Astrocyte of the spinal cord (primary cell): Measurements from ENCODE around the gene CYP3A5.

Source experiments
- DNase-seq: peaks from one replicate; pipeline ENCODE4 v3.0.0; 2011; ENCODE audit warnings: low read depth, low spot score
- H3K4me3 ChIP-seq: 2 replicates; pipeline ENCODE4 v1.5.1; 2011; ENCODE audit warnings: low read depth, mild to moderate bottlenecking, low read length, moderate library complexity
- in situ Hi-C: cut with HindIII; loops from 2 replicates; pipeline ENCODE4 v1.10.0; 2017; ENCODE audit warnings: low sequenced_read_pairs
- TF ChIP-seq, protein P1 (sequence below): IDR thresholded peaks from 2 replicates; pipeline ENCODE4 v1.5.1; 2012; ENCODE audit warnings: low read depth, mild to moderate bottlenecking, low read length, inconsistent platforms

Gene CYP3A5

DNA sequence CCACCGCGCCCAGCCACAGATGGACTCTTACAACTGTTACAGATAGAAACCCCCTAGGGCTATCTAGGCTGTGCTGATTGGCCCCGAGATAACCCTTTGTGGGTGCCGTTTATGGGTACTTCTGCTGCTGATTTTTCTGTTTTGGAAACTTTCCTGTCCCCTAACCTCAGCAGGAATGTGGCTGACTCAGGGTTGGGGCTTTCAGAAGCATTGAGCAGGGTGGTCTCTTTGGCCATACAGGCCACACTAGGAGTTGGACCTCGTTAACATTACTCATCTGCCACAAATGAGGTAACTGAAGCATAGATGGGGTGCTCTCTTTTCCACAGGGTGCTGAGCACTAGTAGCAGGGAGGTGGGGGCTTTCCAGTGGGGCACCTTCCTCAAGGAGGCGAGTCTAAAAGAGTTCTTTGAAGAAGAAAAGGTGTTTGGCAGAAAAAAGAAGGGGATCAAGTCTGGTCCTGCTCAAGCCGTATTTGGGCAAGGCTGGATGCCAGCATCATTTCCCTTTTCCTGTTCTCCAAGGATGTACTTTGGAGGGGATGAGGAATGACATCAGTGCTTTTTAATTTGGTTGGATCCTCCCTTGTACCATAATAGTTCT lies 56.6 kb downstream of the CYP3A5 start:
- in situ Hi-C loops: no loop called here
- no peak for DNase-seq
- TF ChIP-seq, protein P1, sequence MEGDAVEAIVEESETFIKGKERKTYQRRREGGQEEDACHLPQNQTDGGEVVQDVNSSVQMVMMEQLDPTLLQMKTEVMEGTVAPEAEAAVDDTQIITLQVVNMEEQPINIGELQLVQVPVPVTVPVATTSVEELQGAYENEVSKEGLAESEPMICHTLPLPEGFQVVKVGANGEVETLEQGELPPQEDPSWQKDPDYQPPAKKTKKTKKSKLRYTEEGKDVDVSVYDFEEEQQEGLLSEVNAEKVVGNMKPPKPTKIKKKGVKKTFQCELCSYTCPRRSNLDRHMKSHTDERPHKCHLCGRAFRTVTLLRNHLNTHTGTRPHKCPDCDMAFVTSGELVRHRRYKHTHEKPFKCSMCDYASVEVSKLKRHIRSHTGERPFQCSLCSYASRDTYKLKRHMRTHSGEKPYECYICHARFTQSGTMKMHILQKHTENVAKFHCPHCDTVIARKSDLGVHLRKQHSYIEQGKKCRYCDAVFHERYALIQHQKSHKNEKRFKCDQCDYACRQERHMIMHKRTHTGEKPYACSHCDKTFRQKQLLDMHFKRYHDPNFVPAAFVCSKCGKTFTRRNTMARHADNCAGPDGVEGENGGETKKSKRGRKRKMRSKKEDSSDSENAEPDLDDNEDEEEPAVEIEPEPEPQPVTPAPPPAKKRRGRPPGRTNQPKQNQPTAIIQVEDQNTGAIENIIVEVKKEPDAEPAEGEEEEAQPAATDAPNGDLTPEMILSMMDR: no peak
- H3K4me3 ChIP-seq: no peak overlapping the region

DNA sequence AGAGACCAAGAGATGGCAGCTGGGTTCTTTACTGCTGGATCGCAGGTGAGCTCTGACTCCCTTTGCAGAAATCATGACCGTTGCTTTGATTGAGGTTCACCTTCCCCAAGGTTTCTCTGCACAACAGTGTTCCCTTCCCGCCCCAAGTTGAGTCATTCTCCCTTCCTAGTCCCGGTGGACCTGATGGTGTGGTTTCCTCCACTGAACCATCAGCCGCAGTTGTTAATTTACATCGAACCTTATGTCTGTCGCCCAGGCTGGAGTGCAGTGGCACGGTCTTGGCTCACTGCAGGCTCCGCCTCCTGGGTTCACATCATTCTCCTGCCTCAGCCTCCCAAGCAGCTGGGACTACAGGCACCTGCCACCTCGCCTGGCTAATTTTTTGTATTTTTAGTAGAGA lies 57.2 kb downstream of the CYP3A5 start:
- H3K4me3 ChIP-seq: no peak overlapping the region
- no peak for DNase-seq
- in situ Hi-C loops: no loop called here
- TF ChIP-seq, protein P1: no peak

- in situ Hi-C loops: no loop called here
- TF ChIP-seq, protein P1: no peak
- DNase-seq: no peak
- no peak overlapping the region for H3K4me3 ChIP-seq
These were observed 58.5 kb downstream of the CYP3A5 start for GRCh38 chr7:99621271-99621670.

DNA sequence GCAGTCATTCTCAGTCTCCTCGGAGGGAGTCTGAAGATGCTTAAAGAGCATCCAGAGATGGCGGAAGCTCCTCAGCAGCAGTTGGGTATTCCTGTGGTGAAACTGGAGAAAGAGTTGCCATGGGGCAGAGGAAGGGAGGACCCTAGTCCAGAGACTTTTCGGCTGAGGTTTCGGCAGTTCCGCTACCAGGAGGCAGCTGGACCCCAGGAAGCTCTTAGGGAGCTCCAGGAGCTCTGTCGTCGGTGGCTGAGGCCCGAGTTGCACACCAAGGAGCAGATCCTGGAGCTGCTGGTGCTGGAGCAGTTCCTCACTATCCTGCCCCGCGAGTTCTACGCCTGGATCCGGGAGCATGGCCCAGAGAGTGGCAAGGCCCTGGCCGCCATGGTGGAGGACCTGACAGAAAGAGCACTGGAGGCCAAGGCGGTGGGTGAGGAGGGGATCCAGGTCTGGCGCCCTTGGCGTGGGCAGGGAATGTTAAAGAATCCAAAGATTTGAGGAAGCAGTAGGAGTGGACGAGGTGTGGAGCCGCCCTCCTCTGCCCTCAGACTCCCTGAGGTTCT lies 60.1 kb downstream of the CYP3A5 start:
- in situ Hi-C loops: no loop called here
- TF ChIP-seq, protein P1: no peak
- DNase-seq: no peak
- no peak overlapping the region for H3K4me3 ChIP-seq

- in situ Hi-C loops: no loop called here
- no peak for DNase-seq
- H3K4me3 ChIP-seq: no peak overlapping the region
These were observed 61.1 kb downstream of the CYP3A5 start for GRCh38 chr7:99618726-99619125.

DNA sequence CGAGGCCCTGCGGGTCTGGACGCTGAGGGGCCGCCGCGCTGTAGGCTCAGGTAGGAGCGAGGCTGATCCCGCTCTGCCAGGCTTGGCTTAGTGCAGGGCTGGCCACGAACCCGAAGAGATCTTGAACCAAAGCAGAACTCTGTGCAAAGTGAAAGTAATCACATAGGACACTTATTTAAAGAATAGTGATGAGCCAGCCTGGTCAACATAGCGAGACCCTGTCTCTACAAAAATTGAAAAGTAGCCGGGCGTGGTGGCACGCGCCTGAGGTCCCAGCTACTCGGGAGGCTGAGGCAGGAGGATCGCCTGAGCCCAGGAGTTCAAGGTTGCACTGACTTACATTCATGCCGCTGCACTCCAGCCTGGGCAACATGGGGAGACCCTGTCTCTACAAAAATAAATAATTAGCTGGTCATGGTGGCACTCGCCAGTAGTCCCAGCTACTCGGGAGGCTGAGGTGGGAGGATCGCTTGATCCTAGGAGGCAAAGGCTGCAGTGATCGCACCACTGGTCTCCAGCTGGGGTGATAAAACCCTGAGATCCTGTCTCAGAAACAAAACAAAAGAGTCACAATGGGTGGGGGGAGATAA lies 62.5 kb downstream of the CYP3A5 start:
- DNase-seq: no peak
- in situ Hi-C loops: no loop called here
- peak overlapping the region; percentile 81 for H3K4me3 ChIP-seq
- TF ChIP-seq, protein P1: no peak

More at GRCh38 chr7:99618726-99619125, 61.1 kb downstream of the CYP3A5 start:
- TF ChIP-seq, protein P1: no peak
